ENCODE measurements around the gene BMP7. TPM values are rescaled to one million over a fixed set of nuclear protein-coding genes. Genes with fewer than 3 reads are reported as not detected.

Gene BMP7
- total RNA-seq, 4 donors from 2014 or later: 0.44 to 0.82 TPM; not detected in 2

DNA sequence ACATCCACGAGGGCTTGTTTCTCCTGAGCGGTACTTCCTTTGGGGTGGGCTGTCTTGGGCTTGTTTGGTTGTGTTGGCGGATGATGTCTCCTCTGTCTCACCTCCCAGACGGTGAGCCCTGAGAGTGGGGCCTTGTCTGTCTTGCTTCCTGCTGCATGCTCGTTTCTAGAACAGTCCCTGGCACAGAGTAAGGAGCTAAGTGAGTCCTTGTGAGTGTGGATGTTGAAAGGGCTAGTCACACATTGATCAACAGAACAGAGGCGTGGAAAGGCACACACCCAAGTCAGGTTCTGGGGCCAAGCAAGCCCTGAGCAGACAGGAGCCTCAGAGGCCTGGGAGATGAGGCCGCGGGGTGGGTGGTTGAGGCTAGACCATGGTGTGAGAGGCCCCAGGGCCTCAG lies 111.0 kb downstream of the BMP7 start:
- TF ChIP-seq, protein P1, sequence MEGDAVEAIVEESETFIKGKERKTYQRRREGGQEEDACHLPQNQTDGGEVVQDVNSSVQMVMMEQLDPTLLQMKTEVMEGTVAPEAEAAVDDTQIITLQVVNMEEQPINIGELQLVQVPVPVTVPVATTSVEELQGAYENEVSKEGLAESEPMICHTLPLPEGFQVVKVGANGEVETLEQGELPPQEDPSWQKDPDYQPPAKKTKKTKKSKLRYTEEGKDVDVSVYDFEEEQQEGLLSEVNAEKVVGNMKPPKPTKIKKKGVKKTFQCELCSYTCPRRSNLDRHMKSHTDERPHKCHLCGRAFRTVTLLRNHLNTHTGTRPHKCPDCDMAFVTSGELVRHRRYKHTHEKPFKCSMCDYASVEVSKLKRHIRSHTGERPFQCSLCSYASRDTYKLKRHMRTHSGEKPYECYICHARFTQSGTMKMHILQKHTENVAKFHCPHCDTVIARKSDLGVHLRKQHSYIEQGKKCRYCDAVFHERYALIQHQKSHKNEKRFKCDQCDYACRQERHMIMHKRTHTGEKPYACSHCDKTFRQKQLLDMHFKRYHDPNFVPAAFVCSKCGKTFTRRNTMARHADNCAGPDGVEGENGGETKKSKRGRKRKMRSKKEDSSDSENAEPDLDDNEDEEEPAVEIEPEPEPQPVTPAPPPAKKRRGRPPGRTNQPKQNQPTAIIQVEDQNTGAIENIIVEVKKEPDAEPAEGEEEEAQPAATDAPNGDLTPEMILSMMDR (IDR thresholded peaks at IDR 0.05; ENCODE audit: low read depth): no peak

- TF ChIP-seq, protein P1 (IDR thresholded peaks at IDR 0.05; ENCODE audit: low read depth): no peak
Observed at GRCh38 chr20:57153238-57153905, 113.1 kb downstream of the BMP7 start.

DNA sequence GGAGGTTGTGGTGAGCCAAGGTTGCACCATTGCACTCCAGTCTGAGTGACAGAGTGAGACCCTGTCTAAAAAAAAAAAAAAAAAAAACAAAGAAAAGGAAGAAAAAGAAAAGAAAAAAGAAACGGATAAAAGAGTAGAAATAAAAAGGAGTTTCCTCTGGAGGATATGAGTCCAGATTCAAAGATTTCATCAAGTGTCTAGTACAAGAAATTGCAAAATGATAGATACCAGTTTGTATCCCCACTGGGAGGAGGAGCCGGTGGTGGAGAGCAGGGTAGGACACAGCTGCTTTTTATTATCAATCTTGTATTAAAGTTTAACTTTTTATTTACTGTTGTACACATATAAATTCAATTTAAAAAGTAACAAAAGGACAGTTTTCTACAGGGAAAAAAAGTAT lies 113.9 kb downstream of the BMP7 start:
- TF ChIP-seq, protein P1 (IDR thresholded peaks at IDR 0.05; ENCODE audit: low read depth): no peak

DNA sequence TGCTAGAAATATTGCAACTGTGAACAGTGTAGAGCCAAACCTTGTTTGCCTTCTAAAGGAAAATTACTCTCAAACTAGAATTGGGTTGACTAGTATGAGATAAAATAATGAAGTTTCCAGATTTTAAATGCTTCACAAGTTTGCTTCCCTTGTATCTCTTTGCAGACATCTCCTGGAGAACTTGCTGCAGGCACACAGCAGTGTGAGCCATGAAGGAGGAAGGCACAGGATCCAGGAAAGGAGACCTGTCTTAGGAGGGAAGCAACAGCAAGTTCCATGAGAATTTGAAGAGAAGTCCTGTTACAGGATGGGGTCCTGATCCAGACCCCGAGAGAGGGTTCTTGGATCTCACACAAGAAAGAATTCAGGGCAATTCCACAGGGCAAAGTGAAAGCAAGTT lies 115.9 kb downstream of the BMP7 start:
- TF ChIP-seq, protein P1 (IDR thresholded peaks at IDR 0.05; ENCODE audit: low read depth): no peak

- TF ChIP-seq, protein P1 (IDR thresholded peaks at IDR 0.05; ENCODE audit: low read depth): no peak
Observed at GRCh38 chr20:57148263-57148662, 118.2 kb downstream of the BMP7 start.

GRCh38 chr20:57147185-57147584 lies 119.3 kb downstream of the BMP7 start:
- TF ChIP-seq, protein P1 (IDR thresholded peaks at IDR 0.05; ENCODE audit: low read depth): no peak

DNA sequence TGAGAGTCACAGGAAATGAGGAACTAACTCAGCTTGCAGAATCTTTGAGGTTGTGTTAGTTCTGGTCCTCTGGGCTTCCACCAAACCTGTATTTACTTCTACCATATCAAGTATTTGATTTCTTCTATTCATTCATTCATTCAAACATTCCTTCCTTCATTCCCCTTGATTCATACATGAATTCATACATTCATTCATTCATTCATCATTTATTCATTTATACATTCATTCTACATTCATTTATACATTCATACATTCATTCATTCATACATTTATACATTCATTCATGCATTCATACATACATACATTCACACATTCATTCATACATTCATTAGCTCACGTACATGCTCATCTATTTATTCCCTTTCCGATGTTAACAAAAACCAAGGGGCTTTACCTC lies 120.3 kb downstream of the BMP7 start:
- TF ChIP-seq, protein P1 (IDR thresholded peaks at IDR 0.05; ENCODE audit: low read depth): no peak
